ENCODE data around the gene ACE2.

- no peak for TF ChIP-seq CTCF (conservative IDR thresholded peaks at IDR 0.05)
- TF ChIP-seq ZFX (IDR thresholded peaks at IDR 0.05), result no peak
Observed at GRCh38 chrX:15570145-15570544, 30.6 kb downstream of the ACE2 start.
